ENCODE data around the gene POLR3C.

DNA sequence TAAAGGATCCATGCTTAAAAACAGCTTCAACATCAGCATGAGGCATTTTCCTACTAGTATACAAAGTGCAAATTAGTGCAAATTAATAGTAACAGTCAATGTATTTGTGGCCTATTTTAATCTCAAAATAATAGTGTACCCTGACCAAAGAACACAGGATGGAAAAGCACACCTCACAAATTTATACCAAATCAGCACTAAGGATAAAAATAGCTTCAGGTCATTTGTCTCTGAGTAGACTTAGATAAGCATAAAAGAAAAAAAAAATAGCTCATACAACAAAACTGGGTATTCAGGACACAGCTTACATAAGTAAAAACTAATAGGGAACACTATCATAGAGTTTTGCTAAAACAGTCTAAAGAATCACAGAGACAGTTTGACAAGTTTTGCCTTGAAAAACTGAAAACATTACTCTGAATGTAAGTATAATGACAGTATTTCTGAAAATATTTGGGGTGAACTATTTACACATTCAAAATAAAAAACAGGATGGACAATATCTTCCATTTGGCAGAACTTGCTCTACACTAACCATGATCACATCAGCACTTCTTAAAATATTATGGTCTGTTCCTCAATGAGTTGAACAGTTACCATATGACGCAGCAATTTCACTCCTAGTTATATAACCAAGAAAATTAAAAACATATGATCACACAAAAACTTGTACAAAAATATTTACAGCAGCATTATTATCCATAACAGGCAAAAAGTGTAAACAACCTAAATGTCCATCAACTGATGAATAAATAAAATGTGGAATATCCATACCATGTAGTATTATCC is 46.4 kb upstream of the POLR3C start:
- TF ChIP-seq POLR2AphosphoS5 (IDR thresholded peaks at IDR 0.05; ENCODE audit: low read depth), result no peak
- no peak for TF ChIP-seq CTCF (conservative IDR thresholded peaks at IDR 0.05; ENCODE audit: low read depth in 2 of 2)
- no peak for TF ChIP-seq EZH2phosphoT487 (IDR thresholded peaks at IDR 0.05; ENCODE audit: unreplicated experiment)
- no peak for TF ChIP-seq CREB1 (CRISPR knock-in tag; IDR thresholded peaks at IDR 0.05; ENCODE audit: low read depth)
- TF ChIP-seq, protein P1, sequence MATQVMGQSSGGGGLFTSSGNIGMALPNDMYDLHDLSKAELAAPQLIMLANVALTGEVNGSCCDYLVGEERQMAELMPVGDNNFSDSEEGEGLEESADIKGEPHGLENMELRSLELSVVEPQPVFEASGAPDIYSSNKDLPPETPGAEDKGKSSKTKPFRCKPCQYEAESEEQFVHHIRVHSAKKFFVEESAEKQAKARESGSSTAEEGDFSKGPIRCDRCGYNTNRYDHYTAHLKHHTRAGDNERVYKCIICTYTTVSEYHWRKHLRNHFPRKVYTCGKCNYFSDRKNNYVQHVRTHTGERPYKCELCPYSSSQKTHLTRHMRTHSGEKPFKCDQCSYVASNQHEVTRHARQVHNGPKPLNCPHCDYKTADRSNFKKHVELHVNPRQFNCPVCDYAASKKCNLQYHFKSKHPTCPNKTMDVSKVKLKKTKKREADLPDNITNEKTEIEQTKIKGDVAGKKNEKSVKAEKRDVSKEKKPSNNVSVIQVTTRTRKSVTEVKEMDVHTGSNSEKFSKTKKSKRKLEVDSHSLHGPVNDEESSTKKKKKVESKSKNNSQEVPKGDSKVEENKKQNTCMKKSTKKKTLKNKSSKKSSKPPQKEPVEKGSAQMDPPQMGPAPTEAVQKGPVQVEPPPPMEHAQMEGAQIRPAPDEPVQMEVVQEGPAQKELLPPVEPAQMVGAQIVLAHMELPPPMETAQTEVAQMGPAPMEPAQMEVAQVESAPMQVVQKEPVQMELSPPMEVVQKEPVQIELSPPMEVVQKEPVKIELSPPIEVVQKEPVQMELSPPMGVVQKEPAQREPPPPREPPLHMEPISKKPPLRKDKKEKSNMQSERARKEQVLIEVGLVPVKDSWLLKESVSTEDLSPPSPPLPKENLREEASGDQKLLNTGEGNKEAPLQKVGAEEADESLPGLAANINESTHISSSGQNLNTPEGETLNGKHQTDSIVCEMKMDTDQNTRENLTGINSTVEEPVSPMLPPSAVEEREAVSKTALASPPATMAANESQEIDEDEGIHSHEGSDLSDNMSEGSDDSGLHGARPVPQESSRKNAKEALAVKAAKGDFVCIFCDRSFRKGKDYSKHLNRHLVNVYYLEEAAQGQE (IDR thresholded peaks at IDR 0.05; ENCODE audit: unreplicated experiment), result no peak

Data from GM23338 (cell line).